Measurements from ENCODE around the gene ARSB. TPM values are rescaled to one million over a fixed set of nuclear protein-coding genes. Genes with fewer than 3 reads are reported as not detected.
"Not testable (repeated sequence)": the region's sequence is repeated elsewhere in the genome, so short reads cannot be mapped to it uniquely, and the experiment has no call there.

ARSB gene
- total RNA-seq, 1 donor from 2014 or later, result 19.3 TPM

DNA sequence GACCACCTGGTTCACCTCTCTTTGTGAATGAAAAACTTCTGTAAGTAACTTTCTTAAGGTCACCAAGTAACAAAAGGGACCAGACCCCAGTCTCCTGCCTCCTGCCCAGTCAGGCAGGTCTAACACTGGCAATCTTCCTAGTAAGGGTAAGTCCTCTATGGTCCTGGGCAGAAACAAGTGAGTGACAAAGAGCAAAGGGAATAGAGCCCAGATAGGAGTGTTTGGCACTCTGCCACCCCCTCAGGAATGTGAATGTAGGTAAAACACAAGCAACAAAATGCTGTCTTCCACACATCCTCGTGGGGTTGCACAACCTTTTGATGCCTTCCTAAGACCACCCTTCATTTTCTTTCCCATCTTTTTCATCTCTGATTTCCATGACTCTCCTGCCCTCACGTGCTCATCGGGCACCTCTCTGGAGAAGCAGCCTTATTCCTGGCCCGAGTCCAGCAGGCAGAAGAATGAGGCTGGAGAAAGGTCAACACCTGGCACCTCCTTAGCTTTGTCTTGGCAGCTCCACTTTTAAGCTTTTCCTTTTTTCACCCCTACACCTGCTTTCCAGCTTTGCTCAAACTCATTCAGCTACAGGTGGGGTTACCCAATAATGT is 246.3 kb downstream of the ARSB start:
- DNase-seq (ENCODE audit: low spot score), result no peak

GRCh38 chr5:78738104-78738503 is 247.0 kb downstream of the ARSB start:
- DNase-seq (ENCODE audit: low spot score), result no peak
- Mint-ChIP-seq H3K27ac (ENCODE audit: unreplicated experiment) (no peak overlapping the region), H3K4me3 (ENCODE audit: unreplicated experiment) (no peak overlapping the region), H3K9me3 (ENCODE audit: unreplicated experiment) (peaks cover 5% of the 10 kb centered on the region), H3K27me3 (ENCODE audit: unreplicated experiment) (no peaks in the 10 kb centered on the region), H3K36me3 (ENCODE audit: low read depth, unreplicated experiment) (no peaks in the 10 kb centered on the region), H3K4me1 (ENCODE audit: unreplicated experiment) (no peaks in the 10 kb centered on the region)
- TF ChIP-seq CTCF (IDR thresholded peaks at IDR 0.05; ENCODE audit: unreplicated experiment), result no peak

More for the DNA sequence above, 246.3 kb downstream of the ARSB start:
- Mint-ChIP-seq H3K27ac (ENCODE audit: unreplicated experiment) (no peak overlapping the region), H3K4me3 (ENCODE audit: unreplicated experiment) (no peak overlapping the region), H3K9me3 (ENCODE audit: unreplicated experiment) (peaks cover 5% of the 10 kb centered on the region), H3K27me3 (ENCODE audit: unreplicated experiment) (no peaks in the 10 kb centered on the region), H3K36me3 (ENCODE audit: low read depth, unreplicated experiment) (no peaks in the 10 kb centered on the region), H3K4me1 (ENCODE audit: unreplicated experiment) (no peaks in the 10 kb centered on the region)
- TF ChIP-seq CTCF (IDR thresholded peaks at IDR 0.05; ENCODE audit: unreplicated experiment), result no peak

- DNase-seq (ENCODE audit: low spot score), result no peak
- H3K36me3 Mint-ChIP-seq (ENCODE audit: low read depth, unreplicated experiment), result no peaks in the 10 kb centered on the region
- H3K4me3 Mint-ChIP-seq (ENCODE audit: unreplicated experiment), result no peak overlapping the region
- peaks cover 3% of the 10 kb centered on the region for H3K4me1 Mint-ChIP-seq (ENCODE audit: unreplicated experiment)
- H3K9me3 Mint-ChIP-seq (ENCODE audit: unreplicated experiment), result peaks cover 5% of the 10 kb centered on the region
- no peak overlapping the region for H3K27ac Mint-ChIP-seq (ENCODE audit: unreplicated experiment)
- peaks cover 2% of the 10 kb centered on the region for H3K27me3 Mint-ChIP-seq (ENCODE audit: unreplicated experiment)
- TF ChIP-seq CTCF (IDR thresholded peaks at IDR 0.05; ENCODE audit: unreplicated experiment), result no peak
Measured at GRCh38 chr5:78735834-78736463, 249.2 kb downstream of the ARSB start.

DNA sequence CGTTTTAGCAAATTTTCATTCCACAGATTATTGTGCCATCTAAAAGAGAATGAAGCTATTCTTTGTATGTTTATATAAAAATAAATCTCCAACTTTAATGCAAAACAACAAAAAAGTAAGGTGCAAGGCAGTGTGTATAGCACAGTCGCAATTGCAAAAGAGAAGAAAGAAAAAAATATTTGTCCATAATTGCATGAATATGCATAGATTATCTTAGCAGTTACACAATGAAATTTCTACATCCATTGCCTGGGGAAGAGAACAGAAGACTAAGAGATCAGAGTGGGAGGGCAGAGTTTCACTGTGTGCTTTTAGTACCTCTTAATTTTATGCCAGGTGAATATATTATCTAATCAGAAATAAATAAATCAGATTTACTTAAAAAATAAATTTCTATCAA is 250.2 kb downstream of the ARSB start:
- peaks cover 4% of the 10 kb centered on the region for H3K27me3 Mint-ChIP-seq (ENCODE audit: unreplicated experiment)
- no peak overlapping the region for H3K27ac Mint-ChIP-seq (ENCODE audit: unreplicated experiment)
- DNase-seq (ENCODE audit: low spot score), result no peak
- H3K9me3 Mint-ChIP-seq (ENCODE audit: unreplicated experiment), result peaks cover 5% of the 10 kb centered on the region
- TF ChIP-seq CTCF (IDR thresholded peaks at IDR 0.05; ENCODE audit: unreplicated experiment), result no peak
- peaks cover 4% of the 10 kb centered on the region for H3K4me1 Mint-ChIP-seq (ENCODE audit: unreplicated experiment)
- H3K4me3 Mint-ChIP-seq (ENCODE audit: unreplicated experiment), result no peak overlapping the region
- H3K36me3 Mint-ChIP-seq (ENCODE audit: low read depth, unreplicated experiment), result no peaks in the 10 kb centered on the region

- H3K4me3 Mint-ChIP-seq (ENCODE audit: unreplicated experiment), result no peak overlapping the region
- TF ChIP-seq CTCF (IDR thresholded peaks at IDR 0.05; ENCODE audit: unreplicated experiment), result no peak
- no peak for DNase-seq (ENCODE audit: low spot score)
- no peak overlapping the region for H3K27ac Mint-ChIP-seq (ENCODE audit: unreplicated experiment)
- H3K27me3 Mint-ChIP-seq (ENCODE audit: unreplicated experiment), result peaks cover 4% of the 10 kb centered on the region
- H3K36me3 Mint-ChIP-seq (ENCODE audit: low read depth, unreplicated experiment), result no peaks in the 10 kb centered on the region
- peaks cover 5% of the 10 kb centered on the region for H3K9me3 Mint-ChIP-seq (ENCODE audit: unreplicated experiment)
- peaks cover 4% of the 10 kb centered on the region for H3K4me1 Mint-ChIP-seq (ENCODE audit: unreplicated experiment)
Measured at GRCh38 chr5:78734094-78734845, 250.8 kb downstream of the ARSB start.

DNA sequence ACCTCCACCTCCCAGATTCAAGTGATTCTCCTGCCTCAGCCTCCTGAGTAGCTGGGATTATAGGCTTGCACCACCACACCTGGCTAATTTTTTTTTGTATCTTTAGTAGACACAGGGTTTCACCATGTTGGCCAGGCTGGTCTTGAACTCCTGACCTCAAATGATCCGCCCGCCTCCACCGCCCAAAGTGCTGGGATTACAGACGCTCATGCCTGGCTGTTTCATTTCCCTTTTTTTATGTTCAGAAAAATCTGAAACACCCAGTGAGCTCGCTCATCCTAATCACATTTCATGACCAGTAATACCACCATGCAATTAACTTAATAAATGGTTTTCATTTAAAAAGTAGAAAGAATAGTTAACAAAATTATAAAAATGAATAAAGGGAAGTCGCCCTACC is 252.4 kb downstream of the ARSB start:
- DNase-seq (ENCODE audit: low spot score); H3K9me3 Mint-ChIP-seq (ENCODE audit: unreplicated experiment); H3K36me3 Mint-ChIP-seq (ENCODE audit: low read depth, unreplicated experiment); H3K27me3 Mint-ChIP-seq (ENCODE audit: unreplicated experiment); H3K27ac Mint-ChIP-seq (ENCODE audit: unreplicated experiment); H3K4me3 Mint-ChIP-seq (ENCODE audit: unreplicated experiment); H3K4me1 Mint-ChIP-seq (ENCODE audit: unreplicated experiment): not testable (repeated sequence)
